Heart left ventricle (tissue), 16 donors: ENCODE data around the gene MARCHF10. TPM values are rescaled to one million over a fixed set of nuclear protein-coding genes. Genes with fewer than 3 reads are reported as not detected.

ENCODE experiments used
- ATAC-seq, 4 donors: fragments of 200-7000 bp; cut with Tn5 transposase; one replicate each; pipeline ENCODE4 v1.9.1; 2020 to 2022; ENCODE audit warnings: moderate library complexity in 4 of 4, mild to moderate bottlenecking in 3 of 4, moderate number of reproducible peaks in 1 of 4
- DNase-seq, 5 donors: peaks; one replicate each; pipeline ENCODE4 v3.0.0-alpha.2; 2020
- H3K27ac ChIP-seq, 12 donors: fragments of 200-600 bp; sonication (generic) in 4 of 12; one replicate each; pipeline versions ENCODE4 v1.5.0 to v1.8.0; 2016 to 2022; ENCODE audit warnings: mild to moderate bottlenecking in 2 of 12
- H3K27me3 ChIP-seq, 9 donors: fragments of 200-600 bp; sonication (generic) in 2 of 9; one replicate each; pipeline versions ENCODE4 v1.5.1 to v1.8.0; 2016 to 2022; ENCODE audit warnings: mild to moderate bottlenecking in 3 of 9
- H3K36me3 ChIP-seq, 9 donors: fragments of 200-600 bp; sonication (generic) in 2 of 9; one replicate each; pipeline versions ENCODE4 v1.5.0 to v1.8.0; 2018 to 2022; ENCODE audit warnings: mild to moderate bottlenecking in 2 of 9
- H3K4me1 ChIP-seq, 12 donors: fragments of 200-600 bp; sonication (generic) in 4 of 12; one replicate each; pipeline versions ENCODE4 v1.5.0 to v1.8.0; 2016 to 2022; ENCODE audit warnings: mild to moderate bottlenecking in 3 of 12
- H3K4me3 ChIP-seq, 12 donors: fragments of 200-600 bp; sonication (generic) in 4 of 12; one replicate each; pipeline versions ENCODE4 v1.5.0 to v1.8.0; 2017 to 2022; ENCODE audit warnings: mild to moderate bottlenecking in 9 of 12, moderate library complexity in 4 of 12
- H3K9me3 ChIP-seq, 12 donors: fragments of 200-600 bp; sonication (generic) in 4 of 12; one replicate each; pipeline versions ENCODE4 v1.5.0 to v1.8.0; 2016 to 2022; ENCODE audit warnings: mild to moderate bottlenecking in 1 of 12
- CTCF ChIP-seq, 12 donors: fragments of 200-600 bp; sonication (generic) in 4 of 12; IDR thresholded peaks; one replicate each; pipeline versions ENCODE4 v1.5.0 to v1.8.0; 2018 to 2022; ENCODE audit warnings: antibody characterized with exemption in 12 of 12, mild to moderate bottlenecking in 5 of 12
- POLR2A ChIP-seq, 2 donors: fragments of 450-650 bp; IDR thresholded peaks; one replicate each; pipeline ENCODE4 v1.6.1; 2017; ENCODE audit warnings: antibody characterized with exemption in 2 of 2, mild to moderate bottlenecking in 2 of 2, moderate library complexity in 2 of 2
- WGBS, 4 donors: extraction: QIAGEN DNeasy Blood & Tissue Kit in 2 of 4; methylation state at CpG; one replicate each; pipeline versions ENCODE4 v1.1.5 to v1.1.7; 2013 to 2018; 5-methylcytosine and 5-hydroxymethylcytosine counted together
- intact Hi-C, 10 donors: fragments of 100-400 bp; cut with DNase I; formaldehyde crosslinking; loops; one replicate each; pipeline versions ENCODE4 v1.11.1 to v1.14.2; 2022
- polyA plus RNA-seq, 2 donors: library from polyadenylated mRNA; stranded (reverse); fragments of 200-250 nt; gene quantifications; one replicate each; pipeline ENCODE4 v1.2.3, GENCODE V29; 2013
- total RNA-seq, 9 donors: library from RNA; depleted of rRNA in 2 of 9; stranded (reverse); fragments of >200 nt in 2 of 9; fragmentation: NEBNext Ultra II Directional in 3 of 9; extraction: Animal tissue kit (Norgen Biotek cat#: 25700) in 3 of 9; gene quantifications; one replicate each; pipeline versions ENCODE4 v1.1.0 to v1.2.4, GENCODE V29; 2016 to 2023
- donor health status: ischemic (EF 13 %, LVEDD 7.1; RV severe dilation, severe dysfunction).
- donor health status: healthy with polysubstance abuse.
- donor health status: DM: no; HTN: yes; CAD: no.
- donor health status: DM: no; HTN: no; CAD: no.
- donor health status: ischemic (EF 25% LVEDD 6.9; RV normal size, moderate dysfunction).
- donor health status: ischemic (EF 25% LVEDD 5.7; RV mildly dilated, moderate dysfunction).
- donor health status: healthy.
- donor health status: DM: yes; HTN: yes; CAD: no.
- donor health status: ischemic (EF 35%, LVEDD 5.7; RV mildly dilated, moderate dysfunction).
- donor health status: nonischemic (EF 11% LVEDD 7.7; RV severe dilation, severe dysfunction).
- donor health status: DM: yes; HTN: yes; CAD: no.
- donor health status: PGD.
- donor health status: ischemic (EF 29% LVEDD 5.4; RV normal size, mild dysfunction).
- donor health status: nonischemic (EF 23%, LVEDD 6.1; RV moderate dilation, normal function).

The MARCHF10 gene
- total and polyA plus RNA-seq, 11 donors, result not detected

DNA sequence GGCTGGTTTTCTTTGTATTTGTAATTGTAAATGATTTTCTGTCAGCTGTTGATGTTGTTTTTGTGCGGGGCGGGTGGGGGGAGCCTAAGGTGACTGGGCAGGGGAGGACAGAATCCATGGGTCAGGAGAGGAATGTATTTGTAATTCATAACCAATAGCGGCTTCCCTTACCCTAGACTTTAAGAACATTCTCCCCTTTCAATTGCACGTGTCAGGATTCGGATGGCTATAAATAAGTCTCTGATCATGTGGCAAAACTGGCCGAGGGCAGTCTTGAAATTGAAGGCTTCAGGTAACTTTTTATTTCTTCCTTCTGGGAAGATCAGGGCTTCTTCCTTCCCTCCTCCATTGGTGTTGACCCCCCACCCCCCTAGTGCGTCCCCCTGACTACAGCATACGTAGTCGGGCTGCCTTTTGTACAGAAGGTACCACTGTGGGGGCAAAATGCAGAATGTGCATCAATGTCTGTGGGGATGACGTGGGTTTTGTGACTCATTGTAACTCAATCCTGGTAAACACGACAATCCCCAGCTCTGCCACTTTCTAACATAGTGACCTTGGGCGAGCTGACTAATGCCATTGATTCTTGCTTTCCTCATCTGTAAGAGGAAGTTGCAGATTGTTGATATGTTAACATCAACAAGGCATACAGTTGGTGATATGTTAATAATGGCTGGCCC is 16.2 kb downstream of the MARCHF10 start:
- H3K27ac ChIP-seq, result no peak overlapping the region
- no peak overlapping the region for H3K4me3 ChIP-seq
- WGBS, 4 donors, result 71 to 82% (median 78%) methylated on average over 12 of the region's 12 CpGs
- ATAC-seq (no peak), DNase-seq (no peak)
- no peaks in the 10 kb centered on the region for H3K9me3 ChIP-seq
- no peaks in the 10 kb centered on the region for H3K4me1 ChIP-seq
- H3K36me3 ChIP-seq, result no peaks in the 10 kb centered on the region
- H3K27me3 ChIP-seq, result no peaks in the 10 kb centered on the region
- intact Hi-C loops, result no loop called here
- no peak for TF ChIP-seq CTCF (IDR thresholded peaks at IDR 0.05)
- no peak for TF ChIP-seq POLR2A (IDR thresholded peaks at IDR 0.05)

GRCh38 chr17:62791235-62791734 is 16.8 kb downstream of the MARCHF10 start:
- no peaks in the 10 kb centered on the region for H3K9me3 ChIP-seq
- no peak overlapping the region for H3K4me3 ChIP-seq

DNA sequence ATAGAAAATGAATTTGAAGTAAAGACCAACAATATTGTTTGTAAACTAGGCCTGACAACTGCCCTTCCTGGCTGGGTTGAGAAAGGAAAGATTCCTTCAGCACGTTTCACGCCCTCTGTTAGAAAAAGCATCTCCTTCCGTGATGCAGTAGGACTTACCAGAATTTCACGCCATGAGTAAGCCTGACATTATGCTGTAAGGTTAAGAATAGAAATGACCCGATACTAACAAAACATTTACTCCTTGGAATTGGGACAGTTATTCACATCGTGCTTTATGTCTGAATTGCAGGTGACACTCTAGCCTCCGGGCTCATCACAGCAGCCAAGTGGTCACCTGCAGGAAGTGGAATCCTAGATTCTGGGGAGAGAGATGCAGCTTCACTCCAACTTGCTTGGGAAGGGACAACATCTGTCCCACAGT is 17.5 kb downstream of the MARCHF10 start:
- H3K36me3 ChIP-seq, result no peaks in the 10 kb centered on the region
- DNase-seq, result no peak
- no peaks in the 10 kb centered on the region for H3K27me3 ChIP-seq
- intact Hi-C loops, result no loop called here
- H3K9me3 ChIP-seq, result peaks cover 0 to 2% (median 0%) of the 10 kb centered on the region in 12 donors
- no peak overlapping the region for H3K4me3 ChIP-seq
- H3K4me1 ChIP-seq, result no peaks in the 10 kb centered on the region
- no peak overlapping the region for H3K27ac ChIP-seq
- ATAC-seq, result no peak
- 78 to 82% (median 81%) methylated on average over 7 of the region's 7 CpGs for WGBS, 4 donors
- TF ChIP-seq CTCF (IDR thresholded peaks at IDR 0.05) (no peak), POLR2A (IDR thresholded peaks at IDR 0.05) (no peak)

More at GRCh38 chr17:62791235-62791734, 16.8 kb downstream of the MARCHF10 start:
- WGBS, 4 donors, result 73 to 84% (median 79%) methylated on average over 6 of the region's 6 CpGs
- DNase-seq (no peak), ATAC-seq (no peak)
- TF ChIP-seq POLR2A (IDR thresholded peaks at IDR 0.05) (no peak), CTCF (IDR thresholded peaks at IDR 0.05) (no peak)
- Histone ChIP-seq H3K27me3 (no peaks in the 10 kb centered on the region), H3K4me1 (no peaks in the 10 kb centered on the region), H3K36me3 (no peaks in the 10 kb centered on the region), H3K27ac (no peak overlapping the region)
- intact Hi-C loops, result no loop called here

DNA sequence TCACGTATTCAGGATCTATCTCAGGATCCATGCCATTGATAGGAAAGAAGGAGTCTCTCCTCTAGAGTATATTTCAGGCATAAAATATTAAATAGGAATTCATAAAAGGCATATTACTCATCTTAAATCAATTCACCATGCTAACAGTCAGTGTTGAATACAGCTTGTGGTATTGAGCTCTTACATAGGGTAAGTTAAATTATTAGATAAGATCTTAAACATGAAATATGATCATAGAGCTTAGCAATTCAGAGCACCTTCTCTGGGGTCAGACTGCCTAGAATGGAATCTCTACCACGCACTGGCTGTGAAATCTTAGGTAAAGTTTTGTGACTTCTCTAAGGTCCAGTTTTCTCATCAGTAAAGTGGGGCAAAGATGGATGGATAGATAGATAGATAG is 20.7 kb downstream of the MARCHF10 start:
- WGBS, 4 donors, result 88 to 96% (median 95%) methylated on average over 2 of the region's 2 CpGs
- Histone ChIP-seq H3K27me3 (no peaks in the 10 kb centered on the region), H3K27ac (no peak overlapping the region), H3K36me3 (no peaks in the 10 kb centered on the region), H3K9me3 (peaks cover 0 to 11% (median 0%) of the 10 kb centered on the region in 12 donors), H3K4me1 (no peaks in the 10 kb centered on the region), H3K4me3 (no peak overlapping the region)
- ATAC-seq (no peak), DNase-seq (no peak)
- no peak for TF ChIP-seq POLR2A (IDR thresholded peaks at IDR 0.05)
- TF ChIP-seq CTCF (IDR thresholded peaks at IDR 0.05), result no peak
- intact Hi-C loops, result no loop called here
